MM.1S (cell line): ENCODE results near the gene SENP1.

Experiments
- EZH2 ChIP-seq: fragments of 300-600 bp; sonication (generic); optimal IDR thresholded peaks from 2 replicates; pipeline ENCODE3; 2017; ENCODE audit warnings: low read depth, mild to moderate bottlenecking, antibody characterized with exemption, low read length, mixed read lengths
- TF ChIP-seq, protein P1 (sequence below): fragments of 300-600 bp; sonication (generic); IDR thresholded peaks from 2 replicates; pipeline ENCODE4 v1.5.1; 2016; ENCODE audit warnings: antibody characterized with exemption, low read length, mixed read lengths

DNA sequence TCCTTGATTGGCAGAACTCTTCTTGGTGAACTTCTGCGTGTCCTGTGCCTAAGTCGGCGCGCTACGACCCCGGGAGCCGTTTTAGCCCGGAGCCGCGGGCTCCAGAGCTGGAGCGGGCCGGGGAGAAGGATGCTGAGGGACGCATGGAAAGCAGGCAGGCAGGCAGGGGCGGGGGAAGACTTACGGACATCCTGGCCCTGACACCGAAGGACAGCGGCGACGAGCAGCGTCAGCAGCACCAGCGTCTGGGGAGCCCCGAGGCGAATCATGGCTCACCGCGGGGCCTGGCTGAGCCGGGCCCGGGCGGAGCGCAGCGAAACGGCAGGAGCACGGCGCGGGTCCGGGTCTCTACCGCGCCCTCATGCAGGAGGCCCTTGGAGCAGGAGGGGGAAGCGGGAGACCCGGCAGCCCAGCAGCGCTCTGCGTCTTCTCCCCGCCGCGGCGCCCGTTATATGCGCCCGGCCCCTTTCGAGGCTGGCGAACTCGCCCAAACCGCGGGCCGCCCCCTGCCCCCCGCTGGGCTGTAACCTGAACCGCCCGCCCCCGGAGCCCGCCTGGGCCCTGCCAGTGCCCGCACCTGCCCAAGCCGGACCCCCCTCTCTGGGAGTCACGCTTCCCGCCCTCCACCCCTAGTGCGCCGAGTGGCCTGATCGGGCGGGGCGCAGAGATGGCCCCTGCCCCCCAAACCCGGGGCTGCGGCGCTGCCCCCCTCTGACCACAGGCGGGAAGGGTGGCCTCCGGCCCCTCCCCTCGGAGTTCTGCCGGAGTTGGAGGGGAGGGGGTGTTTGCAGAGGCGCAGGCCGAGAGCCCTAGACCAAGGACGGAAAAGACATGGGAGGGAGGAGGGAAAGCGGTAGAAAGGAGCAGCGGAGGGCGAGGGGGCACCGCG lies 101.6 kb downstream of the SENP1 start, which contains the start of gene COL2A1:
- TF ChIP-seq, protein P1, sequence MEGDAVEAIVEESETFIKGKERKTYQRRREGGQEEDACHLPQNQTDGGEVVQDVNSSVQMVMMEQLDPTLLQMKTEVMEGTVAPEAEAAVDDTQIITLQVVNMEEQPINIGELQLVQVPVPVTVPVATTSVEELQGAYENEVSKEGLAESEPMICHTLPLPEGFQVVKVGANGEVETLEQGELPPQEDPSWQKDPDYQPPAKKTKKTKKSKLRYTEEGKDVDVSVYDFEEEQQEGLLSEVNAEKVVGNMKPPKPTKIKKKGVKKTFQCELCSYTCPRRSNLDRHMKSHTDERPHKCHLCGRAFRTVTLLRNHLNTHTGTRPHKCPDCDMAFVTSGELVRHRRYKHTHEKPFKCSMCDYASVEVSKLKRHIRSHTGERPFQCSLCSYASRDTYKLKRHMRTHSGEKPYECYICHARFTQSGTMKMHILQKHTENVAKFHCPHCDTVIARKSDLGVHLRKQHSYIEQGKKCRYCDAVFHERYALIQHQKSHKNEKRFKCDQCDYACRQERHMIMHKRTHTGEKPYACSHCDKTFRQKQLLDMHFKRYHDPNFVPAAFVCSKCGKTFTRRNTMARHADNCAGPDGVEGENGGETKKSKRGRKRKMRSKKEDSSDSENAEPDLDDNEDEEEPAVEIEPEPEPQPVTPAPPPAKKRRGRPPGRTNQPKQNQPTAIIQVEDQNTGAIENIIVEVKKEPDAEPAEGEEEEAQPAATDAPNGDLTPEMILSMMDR: no peak
- TF ChIP-seq EZH2: no peak
